ENCODE measurements around the gene CCDC144A.
"Not testable (repeated sequence)": the region's sequence is repeated elsewhere in the genome, so short reads cannot be mapped to it uniquely, and the experiment has no call there.

CCDC144A gene

DNA sequence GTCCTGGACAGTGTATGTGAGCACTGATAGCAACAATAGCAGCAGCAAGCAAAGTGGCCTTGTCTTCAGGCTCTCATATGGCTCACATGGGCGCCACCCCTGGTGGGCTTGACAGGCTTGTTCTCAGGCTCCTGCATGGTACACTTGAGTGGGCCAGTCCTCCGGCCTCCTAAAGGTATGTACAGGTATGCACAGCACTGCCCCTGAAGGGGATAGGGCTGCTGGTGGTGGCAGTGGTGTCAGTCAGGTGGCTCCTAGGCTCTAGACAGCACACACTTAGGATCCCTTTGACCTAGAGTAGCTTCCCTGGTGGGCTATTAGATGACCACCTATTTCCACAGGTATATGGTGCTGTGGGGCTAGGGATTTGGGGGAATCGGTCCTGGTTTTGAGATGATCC, 67.5 kb downstream of the CCDC144A start:
- DNase-seq (ENCODE audit: low read depth in 2 of 2): not testable (repeated sequence)

DNA sequence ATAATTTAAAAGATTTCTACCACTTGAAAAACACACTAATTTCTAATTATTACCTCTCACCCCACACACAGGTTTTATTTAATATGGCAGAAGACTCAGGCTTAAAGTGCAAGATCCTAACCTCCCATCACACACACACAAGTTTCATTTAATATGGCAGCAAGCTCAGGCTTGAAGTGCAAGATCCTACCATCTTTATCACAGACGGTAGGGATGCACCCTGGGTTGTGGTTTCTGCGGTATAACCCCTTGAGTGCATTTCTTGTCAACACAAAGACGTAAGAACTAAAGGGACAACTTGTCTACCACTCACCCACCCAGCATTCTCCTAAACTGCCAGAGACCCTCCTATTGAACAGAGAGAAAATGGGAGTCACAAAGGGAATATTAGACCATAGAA, 68.1 kb downstream of the CCDC144A start:
- DNase-seq (ENCODE audit: low read depth in 2 of 2): not testable (repeated sequence)

DNA sequence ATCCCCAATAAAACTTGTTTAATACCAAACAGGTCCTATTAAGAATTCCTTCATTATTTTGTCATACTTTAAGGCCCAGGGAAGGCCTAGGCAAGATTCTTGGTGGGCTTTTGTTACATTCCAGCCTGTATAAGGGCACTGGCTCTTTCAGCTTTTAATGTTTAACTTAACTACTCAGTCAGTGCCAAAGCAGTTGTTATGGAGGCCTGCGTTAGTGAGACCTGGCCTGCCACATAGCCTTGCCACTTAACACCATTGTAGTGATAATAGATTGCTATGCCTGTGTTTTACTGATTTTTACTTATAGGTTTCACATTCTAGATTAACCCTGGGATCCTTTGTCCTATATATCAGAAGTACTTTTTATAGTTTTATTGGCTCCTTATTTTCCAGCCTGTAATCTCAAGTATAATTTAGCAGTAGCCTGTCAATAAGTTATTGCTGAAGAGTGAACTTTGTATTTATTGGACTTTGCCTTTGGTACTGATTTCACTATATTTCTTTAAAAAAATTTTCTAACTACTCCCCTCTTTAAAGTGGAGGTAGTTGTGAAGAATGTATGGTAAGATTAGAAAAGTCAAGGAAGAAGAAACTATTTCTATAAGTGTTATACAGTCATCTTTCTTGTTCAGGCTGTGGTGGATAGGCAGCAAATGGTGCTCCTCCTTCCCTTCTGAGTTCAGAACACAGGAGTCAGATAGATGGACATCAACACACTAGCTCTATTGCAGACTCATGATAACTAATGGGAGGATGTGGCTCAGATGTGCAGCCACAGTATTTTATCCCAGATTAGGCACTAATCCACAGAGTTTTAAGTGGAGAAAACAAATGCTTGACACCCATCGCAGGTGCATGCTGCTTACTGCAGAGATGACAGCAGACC, 78.5 kb downstream of the CCDC144A start:
- DNase-seq (ENCODE audit: low read depth in 2 of 2): not testable (repeated sequence)

DNA sequence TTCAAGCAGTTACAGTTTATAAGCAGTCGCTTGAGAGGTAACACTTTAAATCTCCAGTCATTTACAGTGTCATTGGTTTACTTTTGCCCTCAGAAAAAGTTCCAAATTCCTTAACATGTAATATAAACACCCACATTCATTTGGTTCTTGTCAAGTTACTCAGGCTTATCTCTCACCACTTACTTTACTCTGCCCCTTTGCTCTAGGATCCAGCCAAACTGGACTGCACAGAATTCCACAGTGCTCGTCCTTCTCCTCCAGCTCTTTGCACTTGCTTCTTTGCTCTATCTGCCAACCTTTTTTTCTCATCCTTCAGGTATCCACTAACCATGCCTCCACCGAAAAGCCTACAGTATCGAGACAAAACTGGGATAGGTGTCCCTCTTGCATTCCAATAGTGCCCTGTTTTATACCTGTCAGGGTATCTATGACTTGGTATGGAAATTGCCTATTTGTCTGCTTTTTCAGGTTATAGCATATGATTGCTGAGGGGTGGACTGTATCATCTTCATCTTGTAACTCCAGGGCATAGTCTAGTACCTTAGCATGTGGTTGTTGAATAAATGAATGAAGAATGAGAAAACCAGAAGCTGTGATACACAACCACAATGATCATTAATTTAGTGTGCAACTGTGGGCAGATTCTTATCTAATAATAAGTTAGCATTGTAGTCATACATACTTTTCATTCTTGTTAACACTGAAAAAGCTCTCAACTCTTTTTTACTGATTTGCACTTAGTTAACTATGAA, 82.5 kb downstream of the CCDC144A start:
- not testable (repeated sequence) for DNase-seq (ENCODE audit: low read depth in 2 of 2)

DNA sequence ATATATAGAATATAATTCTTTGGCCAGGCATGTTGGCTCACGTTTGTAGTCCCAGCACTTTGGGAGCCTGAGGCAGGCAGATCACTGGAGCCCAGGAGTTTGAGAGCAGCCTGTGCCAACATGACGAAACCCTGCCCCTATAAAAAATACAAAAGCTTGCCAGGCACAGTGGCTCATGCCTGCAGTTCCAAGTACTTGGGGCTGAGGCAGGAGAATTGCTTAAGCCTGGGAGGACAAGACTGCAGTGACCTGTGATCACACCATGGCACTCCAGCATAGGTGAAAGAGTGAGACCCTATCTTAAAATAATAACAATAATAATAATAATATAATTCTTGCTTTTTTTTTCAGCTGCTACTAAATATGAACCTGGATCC, 83.1 kb downstream of the CCDC144A start:
- not testable (repeated sequence) for DNase-seq (ENCODE audit: low read depth in 2 of 2)

DNA sequence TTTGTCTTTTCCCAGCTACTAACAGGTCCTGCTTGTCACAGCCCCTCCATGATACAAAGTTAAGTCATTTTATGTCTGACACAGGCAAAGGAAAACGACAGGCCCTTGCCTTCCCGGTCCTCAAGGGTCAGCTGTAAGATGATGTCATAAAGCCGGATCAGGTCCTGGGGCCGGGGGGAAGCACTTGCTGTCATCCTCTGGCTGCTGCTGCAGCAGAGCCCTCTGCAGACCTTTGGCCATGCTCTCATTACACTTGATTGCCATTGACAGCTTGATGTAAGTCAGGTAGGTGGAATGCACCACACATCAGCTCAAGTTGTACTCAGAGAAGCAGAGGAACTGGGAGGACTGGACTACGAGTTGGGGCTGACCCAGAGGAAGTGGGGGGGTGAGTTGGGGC, 97.8 kb downstream of the CCDC144A start:
- DNase-seq (ENCODE audit: low read depth in 2 of 2): not testable (repeated sequence)

DNA sequence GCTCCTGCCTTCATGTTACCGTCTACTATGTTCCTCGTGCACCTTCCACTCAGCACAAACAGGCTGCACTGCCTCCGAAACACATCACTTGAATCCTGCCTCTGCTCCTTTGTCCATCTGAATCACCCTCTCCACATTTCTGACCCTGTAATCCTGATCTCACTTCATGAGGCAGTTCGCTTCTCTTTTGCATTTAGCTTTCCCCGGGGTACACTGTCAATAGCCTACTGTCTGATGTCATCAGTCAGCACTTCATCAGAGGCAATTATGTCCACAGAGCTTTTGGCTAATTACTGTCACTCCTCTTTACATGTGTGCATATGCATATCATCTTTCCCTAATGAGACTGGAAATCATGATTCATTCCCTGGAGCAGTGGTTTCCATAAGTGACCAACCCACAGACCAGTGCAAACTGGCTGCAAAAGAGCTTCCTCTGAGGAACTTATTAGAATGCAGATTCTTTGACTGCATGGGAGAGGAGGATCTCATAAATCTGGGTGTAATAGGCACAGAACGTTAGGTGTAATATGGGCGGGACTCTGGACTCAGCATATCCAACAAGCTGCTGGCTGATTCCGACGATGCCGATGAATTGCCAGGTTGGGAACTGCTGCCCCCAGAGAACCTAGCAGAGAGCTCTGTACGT, 99.0 kb downstream of the CCDC144A start:
- not testable (repeated sequence) for DNase-seq (ENCODE audit: low read depth in 2 of 2)

DNA sequence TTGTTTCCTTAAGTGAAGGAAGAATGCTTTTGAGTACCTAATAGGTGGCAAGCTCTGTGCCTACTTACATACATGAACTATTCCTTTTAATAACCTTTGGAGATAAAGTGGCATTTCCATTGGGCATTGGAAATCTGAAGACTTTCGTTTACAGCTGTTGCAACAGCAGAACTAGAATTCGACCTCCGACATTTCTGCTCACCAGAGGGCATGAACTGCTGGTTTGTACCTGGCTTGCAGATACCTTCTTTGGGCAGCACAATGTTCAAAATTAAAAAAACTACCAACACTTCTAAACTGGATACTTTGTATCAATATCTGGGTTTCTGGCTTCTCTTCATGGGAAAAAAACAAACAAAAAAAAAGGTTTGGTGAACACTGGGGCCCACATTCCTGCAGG, 99.6 kb downstream of the CCDC144A start:
- not testable (repeated sequence) for DNase-seq (ENCODE audit: low read depth in 2 of 2)

DNA sequence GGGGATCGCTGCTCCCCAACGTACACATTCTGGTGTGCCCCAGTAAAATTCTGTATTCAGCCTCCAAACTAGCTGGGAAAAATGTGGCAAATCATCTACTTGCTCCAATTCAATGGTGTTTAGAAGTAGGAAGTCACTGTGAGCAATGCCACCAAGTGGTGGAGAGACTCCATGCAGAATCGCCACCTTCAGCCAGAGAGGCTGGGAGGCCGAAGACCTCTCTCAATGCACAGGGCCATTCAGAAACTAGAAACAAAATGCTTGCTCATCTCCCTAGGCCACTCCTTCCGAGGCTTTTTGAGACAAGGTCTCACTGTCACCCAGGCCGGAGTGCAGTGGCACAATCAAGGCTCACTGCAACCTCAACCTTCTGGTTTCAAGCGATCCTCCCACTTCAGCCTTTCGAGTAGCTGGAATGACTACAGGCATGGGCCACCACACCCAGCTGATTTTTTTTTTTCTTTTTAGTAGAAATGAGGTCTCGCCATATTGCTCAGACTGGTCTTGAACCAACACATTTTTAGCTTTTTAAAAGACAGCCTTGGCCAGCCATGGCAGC, 100.4 kb downstream of the CCDC144A start:
- not testable (repeated sequence) for DNase-seq (ENCODE audit: low read depth in 2 of 2)

DNA sequence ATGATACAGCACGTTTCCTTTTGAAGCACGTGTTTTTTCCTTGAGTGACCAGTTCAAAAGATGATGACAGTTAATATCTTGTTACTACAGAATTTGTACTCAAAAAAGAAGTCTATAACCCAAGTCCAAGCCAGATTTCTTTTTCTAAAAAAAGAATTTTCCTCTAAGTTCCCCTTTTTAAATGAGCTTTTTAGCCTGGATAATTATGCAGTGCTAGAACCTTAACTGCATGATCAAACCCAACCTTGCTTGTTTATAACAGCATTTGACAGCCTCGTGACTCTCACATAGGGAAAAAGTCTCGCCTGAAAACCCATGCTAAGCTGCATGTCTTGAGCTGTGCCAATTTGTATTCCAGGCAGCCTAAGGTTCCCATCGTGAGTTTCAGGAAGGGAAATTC, 104.2 kb downstream of the CCDC144A start:
- not testable (repeated sequence) for DNase-seq (ENCODE audit: low read depth in 2 of 2)

DNA sequence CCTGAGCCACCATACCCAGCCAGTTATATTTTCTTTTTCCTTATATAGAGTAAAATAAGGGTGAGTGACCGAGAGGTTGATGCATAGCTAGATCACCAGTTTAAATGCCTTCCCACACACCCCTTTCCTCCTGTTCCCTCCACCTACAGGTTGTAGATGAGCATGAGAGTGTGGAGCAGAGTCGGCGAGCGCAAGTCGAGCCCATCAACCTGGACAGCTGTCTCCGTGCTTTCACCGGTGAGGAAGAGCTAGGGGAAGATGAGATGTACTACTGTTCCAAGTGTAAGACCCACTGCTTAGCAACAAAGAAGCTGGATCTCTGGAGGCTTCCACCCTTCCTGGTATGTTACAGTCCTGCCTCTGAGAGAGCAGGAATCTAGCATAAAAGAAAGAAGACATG, 105.9 kb downstream of the CCDC144A start:
- DNase-seq (ENCODE audit: low read depth in 2 of 2): not testable (repeated sequence)

DNA sequence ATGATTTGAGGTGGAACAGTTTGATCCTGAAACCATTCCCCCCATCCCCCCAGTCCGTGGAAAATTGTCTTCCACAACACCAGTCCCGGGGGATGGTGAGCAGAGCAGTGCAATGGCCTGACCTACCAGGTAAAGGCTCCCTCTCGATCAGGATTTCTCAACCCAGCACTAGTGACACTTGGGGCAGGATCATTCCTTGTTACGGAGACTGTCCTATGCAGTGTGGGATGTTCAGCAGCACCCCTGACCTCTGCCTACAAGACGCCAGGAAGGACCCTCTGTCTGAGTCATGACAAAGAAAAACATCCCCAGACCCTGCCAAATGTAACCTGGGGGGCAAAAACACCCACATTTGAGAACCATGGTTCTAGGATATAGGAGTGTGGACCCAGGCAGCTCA, 114.8 kb downstream of the CCDC144A start:
- DNase-seq (ENCODE audit: low read depth in 2 of 2): not testable (repeated sequence)

DNA sequence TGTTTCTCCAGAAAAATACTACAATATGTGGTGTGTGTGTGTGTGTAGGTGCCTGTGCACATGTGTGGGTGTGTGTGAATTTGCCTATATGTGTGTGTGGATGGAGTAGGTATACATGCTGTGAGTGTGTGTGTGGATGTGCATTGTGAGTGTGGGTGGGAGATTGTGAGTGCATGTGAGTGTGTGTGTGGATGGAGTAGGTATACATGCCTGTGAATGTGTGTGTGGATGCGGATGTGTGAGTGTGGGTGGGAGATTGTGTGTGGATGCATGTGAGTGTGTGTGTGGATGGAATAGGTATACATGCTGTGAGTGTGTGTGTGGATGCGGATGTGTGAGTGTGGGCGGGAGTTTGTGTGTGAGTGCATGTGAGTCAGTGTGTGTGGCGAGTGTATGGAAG, 116.6 kb downstream of the CCDC144A start:
- DNase-seq (ENCODE audit: low read depth in 2 of 2): not testable (repeated sequence)

DNA sequence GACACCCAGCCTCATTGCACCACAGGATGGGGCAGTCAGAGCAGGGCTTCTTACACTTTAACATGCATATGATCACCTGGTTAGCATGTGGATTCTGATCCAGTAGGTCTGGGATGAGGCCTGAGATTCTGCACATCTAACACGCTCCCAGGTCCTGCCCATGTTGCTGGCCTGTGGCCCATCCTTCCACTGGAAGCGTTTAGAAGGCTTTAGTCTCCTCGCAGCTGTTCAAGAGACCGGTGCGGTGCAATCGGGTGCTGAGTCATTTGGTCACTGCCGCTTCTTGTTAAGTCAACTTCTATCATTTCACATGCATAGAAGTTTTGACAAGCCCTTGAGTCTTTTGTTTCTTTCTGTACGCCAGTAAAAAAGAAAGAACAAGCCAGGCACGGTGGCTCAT, 117.6 kb downstream of the CCDC144A start:
- not testable (repeated sequence) for DNase-seq (ENCODE audit: low read depth in 2 of 2)

DNA sequence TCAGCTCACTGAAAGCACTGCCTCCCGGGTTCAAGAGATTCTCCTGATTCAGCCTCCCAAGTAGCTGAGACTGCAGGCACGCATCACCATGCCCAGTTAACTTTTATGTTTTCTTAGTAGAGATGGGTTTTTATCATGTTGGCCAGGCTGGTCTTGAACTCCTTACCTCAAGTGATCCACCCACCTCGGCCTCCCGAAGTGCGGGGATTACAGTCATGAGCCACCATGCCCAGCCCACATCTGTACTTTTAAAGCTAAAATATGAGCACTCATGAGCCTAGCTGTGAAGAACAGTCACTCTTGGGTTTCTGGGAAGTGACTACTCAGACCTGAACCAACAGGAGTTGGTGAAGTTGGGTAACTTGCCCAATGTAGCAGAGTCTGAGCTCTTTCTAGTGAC, 120.2 kb downstream of the CCDC144A start:
- DNase-seq (ENCODE audit: low read depth in 2 of 2): not testable (repeated sequence)

DNA sequence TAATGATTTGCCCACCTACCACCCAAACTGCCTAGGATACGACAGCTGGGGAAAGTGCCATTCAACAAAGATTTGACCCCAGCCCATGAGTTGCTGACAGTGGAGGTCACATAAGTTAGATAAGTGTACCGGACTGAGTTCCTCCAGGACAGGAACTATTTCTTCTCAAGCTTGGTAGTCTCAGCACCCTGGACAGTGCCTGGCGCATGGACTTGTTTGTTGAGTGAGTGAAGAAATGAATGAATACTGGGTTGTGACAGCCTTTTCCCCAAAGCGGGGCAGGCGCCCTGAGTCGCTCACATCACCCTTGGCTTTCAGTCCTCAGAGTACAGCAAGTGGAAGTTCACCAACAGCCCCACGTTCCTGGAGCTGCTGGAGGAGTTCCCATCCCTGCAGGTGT, 122.1 kb downstream of the CCDC144A start:
- peak in 1 of 2 donors; percentile 7 for DNase-seq (ENCODE audit: low read depth in 2 of 2)

DNA sequence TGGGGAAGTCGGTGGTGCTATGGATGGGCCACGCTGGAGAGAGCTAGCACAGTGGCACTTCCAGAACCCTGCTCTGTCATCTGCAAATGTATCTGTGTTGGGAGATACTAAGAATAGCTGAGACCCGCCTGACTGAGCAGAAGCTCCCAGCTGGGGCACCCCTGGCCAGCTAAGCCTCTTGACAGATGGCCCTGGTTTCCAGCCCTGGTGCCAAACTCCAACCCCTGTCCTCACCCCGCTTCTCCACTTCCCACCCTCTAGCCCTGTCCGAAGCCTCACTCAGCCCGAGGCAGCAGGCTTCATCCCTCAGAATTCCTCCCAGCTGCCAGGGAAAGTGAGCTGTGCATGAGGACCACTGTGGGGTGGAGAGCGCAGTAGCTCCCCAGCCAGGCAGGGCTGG, 124.4 kb downstream of the CCDC144A start:
- DNase-seq (ENCODE audit: low read depth in 2 of 2): no peak

DNA sequence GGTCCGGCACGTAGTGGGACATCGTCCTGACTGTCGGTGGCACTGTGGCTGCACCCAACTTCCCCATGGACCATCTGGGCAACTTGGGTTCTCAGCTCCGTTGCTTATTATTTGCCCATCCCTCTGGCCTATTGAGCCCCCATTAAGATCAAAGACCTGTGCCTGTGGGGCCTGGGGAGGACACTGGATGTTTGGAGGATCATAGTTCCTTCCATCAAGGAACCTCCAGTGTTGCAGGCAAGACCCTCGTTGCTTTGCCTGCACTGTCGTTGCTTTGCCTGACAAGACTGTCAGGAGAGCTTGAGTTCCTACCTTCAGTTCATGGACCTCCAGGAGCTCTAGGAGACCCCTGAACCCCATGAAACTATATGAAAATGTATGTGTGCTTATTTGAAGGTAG, 127.2 kb downstream of the CCDC144A start:
- no peak for DNase-seq (ENCODE audit: low read depth in 2 of 2)

DNA sequence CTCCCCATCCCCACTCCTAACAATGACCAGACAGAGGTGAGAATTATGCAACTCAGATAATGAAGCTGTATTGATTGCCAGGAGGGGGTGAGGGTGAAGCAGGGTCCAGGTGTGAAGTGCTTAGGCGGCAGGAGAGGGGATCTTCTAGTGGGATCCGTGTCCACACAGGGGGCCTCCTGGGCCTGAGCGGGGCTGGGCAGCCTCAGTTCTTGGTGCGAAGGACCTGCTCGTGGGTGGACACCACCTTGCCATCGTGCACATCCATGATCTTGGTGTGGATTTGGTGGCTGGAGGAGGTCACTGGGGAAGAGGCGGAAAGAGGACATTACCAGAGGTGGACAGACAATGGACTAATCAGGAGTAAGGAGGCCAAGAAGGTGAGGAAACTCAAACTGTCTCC, 127.9 kb downstream of the CCDC144A start:
- DNase-seq (ENCODE audit: low read depth in 2 of 2): not testable (repeated sequence)

DNA sequence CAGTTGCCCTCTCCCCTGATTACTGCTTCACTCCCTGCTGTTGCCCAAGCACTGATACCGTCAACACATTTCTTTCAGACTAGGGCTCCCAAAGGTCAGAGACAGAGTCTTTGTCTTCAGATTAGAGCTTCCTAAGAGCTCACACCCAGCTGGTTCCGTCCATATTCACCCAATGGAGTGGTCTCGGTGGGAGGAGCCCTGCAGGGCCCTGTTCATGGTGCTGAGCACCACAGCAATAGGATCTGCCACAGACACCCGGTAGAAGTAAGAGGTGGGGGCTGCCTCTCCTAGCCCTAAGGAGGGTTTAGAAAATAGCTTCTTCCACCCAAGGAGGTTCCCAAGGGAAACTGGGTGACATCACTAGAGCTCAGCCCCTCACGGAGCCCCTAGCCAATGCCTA, 128.3 kb downstream of the CCDC144A start:
- no peak for DNase-seq (ENCODE audit: low read depth in 2 of 2)

DNA sequence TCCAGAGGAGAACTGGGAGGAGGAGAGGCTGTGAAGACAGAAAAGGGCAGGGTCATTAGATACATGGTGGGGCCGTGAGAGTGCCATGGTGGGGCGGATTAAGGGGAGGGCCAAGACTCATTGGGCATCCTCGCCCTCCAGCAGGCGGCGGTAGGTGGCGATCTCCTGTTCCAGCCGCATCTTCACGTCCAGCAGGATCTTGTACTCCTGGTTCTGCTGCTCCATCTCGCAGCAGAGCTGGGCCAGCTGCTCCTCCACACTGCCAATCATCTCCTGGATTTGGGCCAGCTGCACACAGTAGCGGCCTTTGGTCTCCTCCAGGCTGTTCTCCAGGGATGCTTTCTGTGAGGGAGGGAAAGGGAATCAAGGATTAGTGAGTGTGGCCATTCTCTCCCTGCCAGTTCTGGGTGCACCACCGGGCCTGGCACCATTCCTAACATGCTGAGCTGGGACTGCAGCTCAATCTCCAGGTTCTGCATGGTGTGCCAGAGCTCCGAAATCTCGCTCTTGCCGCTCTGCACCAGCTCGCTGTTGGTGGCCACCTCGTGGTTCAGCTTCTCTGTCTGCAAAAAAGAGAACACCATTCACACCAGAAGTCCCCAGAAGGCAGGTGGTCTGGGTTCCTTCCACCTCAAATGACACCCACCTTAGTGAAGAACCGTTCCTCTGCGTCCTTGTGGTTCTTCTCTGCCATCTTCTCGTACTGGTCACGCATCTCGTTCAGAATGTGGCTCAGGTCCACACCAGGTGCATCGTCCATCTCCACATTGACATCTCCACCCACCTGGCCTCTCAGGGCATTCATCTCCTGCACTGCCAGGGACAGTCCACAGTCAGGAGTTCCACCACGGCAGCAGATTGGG, 129.0 kb downstream of the CCDC144A start:
- no peak for DNase-seq (ENCODE audit: low read depth in 2 of 2)
